ENCODE results near the gene CARMIL3.

Gene CARMIL3

DNA sequence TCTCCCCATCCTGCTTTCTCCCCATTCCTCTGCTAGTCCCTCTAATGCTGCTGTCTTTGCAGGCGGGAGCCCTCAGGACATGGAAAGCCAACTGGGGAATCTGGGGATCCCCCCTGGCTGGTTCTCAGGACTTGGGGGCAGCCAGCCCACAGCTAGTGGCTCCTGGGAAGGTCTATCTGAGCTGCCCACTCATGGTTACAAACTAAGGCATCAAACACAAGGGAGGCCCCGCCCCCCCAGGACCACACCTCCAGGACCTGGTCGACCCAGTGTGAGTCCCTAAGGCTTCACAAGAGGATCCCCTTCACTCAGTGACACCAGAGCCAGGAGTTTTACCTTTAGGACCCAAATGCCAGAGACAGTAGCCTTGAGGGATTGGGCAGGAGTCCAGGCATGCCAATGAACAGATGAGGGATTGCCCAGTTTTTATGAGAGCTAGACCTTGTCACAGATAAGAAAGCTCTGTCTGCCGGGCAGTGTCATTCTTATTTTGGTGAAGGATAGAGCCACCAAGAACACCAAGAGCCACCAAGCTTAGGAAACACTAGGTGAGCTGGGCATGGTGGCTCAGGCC lies 11.5 kb downstream of the CARMIL3 start:
- no peak for DNase-seq (ENCODE audit: low read depth in 2 of 2)

DNA sequence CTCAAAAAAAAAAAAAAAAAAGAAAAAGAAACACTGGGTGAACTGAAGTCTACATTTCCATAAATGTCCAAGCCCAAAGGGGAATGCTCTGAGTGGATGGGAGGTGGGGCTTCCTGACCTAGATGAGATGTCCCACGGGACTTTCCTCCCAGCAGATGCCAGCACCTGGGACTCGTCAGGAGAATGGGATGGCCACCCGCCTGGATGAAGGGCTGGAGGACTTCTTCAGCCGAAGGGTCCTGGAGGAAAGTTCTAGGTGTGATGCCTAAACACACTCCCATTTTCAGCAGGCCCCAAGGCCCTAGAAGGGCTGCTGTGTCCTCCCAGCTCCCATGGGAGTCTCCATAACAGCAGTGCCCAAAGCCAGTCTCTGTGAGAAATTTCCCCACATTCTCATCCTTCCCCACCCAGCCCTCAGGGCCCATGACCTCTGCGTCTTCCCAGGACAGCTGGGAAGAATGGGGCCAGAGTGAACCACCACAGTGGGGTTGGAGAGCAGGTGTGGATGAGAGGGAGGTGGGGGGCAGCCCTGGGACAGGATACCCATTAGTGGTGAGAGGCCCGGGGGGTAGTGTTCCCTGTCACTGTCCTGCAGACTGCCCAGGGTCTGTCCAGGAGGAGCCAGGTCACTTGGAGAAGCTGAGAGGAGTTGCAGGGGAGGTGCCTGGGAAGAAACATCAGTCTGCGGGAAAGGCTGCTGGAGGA lies 12.4 kb downstream of the CARMIL3 start:
- DNase-seq (ENCODE audit: low read depth in 2 of 2), result no peak

DNA sequence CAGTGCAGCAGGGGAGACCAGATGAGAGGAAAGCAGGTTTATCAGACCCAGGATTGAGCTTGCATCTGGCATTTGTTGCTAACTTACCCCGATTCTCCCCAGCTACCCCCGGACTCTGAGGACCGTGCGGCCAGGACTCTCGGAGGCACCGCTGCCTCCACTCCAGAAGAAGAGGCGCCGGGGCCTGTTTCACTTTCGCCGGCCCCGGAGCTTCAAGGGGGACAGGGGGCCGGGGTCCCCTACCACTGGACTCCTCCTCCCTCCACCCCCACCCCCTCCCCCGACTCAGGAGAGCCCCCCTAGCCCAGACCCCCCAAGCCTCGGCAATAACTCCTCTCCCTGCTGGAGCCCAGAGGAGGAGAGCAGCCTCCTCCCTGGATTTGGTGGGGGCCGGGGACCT lies 13.0 kb downstream of the CARMIL3 start:
- DNase-seq (ENCODE audit: low read depth in 2 of 2), result no peak

DNA sequence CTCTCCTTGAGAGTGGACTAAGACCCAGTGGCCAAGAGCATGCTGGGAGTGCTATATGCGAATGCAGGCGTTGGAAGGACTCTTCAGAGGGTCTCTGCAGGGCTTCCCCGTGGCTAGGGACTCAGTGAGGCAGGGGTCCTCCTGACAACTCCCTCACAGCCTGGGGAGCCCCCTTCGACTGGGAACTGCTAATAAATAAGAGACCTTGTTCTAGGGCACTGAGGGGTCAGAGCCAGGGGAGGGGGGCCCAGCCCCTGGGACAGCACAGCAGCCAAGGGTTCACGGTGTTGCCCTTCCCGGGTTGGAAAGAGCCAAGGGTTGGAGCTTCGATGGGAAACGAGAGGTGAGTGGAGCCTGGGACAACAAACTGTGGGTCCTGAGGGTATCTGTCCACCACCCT lies 13.6 kb downstream of the CARMIL3 start:
- DNase-seq (ENCODE audit: low read depth in 2 of 2), result no peak

DNA sequence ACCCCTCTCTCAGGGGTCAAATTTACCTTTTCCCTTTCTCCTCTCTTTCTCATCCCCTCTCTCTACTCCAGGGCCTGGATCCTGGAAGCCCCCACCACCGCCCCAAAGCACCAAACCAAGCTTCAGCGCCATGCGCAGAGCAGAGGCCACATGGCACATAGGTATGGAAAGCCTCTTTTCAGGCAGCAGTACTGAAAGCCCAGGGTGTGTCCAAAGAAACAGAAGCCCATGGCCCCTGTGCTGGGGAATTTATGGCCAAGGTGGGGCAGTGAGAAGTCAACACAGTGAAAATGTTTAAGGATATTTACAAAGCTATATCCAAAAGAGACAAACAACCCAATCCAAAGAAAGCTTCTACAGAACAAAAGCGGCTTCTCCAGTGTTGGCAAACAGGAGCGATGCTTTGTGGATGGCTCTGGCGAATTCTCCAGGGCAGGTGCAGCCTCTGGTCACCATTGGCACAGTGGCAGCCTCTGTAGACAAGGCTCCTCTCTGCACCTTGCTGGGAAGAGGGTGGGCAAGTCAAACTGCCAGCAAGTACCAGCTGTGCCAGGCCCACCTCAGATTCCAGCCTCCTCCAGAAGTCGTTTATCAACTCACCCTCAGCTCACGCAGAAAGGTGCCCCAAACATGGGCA lies 14.8 kb downstream of the CARMIL3 start:
- no peak for DNase-seq (ENCODE audit: low read depth in 2 of 2)

DNA sequence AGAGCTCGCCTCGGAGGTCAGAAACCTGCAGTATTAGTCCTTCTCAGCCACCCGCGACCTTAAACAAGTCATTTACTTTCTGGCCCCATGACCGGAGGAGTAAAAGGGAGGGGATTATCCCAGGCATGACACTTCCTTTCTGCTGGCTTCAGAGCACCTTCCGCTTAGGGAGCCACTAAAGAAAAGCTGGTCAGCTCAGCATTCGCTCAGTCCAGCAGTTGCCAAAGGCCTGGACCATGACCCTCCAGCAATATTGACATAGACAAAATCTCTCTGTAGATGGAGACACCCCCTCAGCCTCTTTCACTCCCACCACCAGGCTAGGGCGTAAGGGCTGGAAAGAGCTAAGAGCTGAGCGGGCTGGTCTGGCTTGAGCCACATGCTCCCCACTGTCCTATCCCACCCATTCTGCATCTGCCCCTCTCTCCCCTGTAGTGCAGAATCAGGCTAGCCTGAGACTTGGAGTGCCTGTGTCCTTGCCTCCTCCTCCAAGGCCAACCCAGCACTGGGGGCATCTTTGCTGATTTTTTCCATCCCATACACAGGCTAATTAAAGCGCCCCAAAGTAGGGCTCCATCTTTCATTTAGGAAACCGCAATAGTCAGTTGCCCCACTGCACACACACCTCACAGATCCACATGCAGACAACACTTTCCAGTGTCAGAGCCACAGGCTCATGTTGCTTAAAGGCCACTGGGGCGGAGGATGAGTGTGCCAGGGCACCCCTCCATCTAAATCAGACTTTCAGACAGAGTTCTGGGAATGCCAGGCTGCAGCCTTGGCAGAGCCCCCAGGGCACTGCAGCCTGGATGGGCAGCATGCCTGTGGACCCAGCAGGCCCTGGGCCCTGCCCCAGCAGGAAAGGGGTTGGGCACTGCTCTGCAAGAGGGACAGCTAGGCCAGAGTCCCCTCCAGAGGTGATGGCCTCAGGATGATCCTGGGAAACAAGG lies 15.6 kb downstream of the CARMIL3 start:
- DNase-seq (ENCODE audit: low read depth in 2 of 2), result no peak

DNA sequence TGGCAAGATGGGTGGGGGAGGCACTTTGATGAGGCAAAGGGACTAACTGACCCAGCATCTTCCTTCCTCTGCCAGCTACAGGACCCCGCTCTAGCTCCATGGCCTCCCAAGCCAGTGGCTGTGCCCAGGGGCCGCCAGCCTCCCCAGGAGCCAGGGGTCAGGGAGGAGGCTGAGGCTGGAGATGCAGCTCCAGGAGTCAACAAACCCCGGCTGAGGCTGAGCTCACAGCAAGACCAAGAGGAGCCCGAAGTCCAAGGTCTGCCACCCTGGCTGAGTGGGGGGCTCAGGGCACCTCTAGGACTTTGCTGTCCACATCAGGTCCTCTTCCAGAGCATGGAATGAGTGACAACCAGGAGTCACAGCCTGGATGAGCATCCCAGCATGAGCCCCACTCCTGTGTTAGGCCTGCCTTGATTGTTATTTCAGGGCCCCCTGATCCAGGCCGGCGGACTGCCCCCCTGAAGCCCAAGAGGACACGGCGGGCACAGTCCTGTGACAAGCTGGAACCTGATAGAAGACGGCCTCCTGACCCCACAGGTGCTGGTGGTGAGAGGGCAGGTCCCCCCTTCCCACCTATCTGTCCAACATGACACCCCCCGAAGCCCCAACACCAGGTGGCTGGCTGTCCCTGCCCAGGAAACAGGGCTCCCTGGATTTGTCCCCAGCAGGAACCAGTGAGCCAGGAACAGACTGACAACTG lies 17.1 kb downstream of the CARMIL3 start:
- DNase-seq (ENCODE audit: low read depth in 2 of 2), result no peak

DNA sequence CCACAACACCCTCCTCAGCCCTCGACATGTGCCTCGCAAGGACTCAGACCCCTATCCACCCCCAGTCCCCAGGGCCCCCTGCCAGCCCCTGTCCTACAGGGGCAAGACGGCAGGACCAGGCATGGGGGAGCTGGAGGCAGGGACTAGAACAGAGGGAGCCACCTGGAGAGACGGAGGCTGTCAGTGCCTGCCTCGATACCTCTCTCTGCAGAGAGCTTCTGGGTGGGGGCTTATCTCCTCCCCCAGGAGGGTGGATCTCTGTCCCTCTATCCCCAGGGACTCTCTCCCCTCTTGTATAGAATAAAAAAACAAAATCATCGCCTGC lies 17.6 kb downstream of the CARMIL3 start:
- DNase-seq (ENCODE audit: low read depth in 2 of 2), result no peak

DNA sequence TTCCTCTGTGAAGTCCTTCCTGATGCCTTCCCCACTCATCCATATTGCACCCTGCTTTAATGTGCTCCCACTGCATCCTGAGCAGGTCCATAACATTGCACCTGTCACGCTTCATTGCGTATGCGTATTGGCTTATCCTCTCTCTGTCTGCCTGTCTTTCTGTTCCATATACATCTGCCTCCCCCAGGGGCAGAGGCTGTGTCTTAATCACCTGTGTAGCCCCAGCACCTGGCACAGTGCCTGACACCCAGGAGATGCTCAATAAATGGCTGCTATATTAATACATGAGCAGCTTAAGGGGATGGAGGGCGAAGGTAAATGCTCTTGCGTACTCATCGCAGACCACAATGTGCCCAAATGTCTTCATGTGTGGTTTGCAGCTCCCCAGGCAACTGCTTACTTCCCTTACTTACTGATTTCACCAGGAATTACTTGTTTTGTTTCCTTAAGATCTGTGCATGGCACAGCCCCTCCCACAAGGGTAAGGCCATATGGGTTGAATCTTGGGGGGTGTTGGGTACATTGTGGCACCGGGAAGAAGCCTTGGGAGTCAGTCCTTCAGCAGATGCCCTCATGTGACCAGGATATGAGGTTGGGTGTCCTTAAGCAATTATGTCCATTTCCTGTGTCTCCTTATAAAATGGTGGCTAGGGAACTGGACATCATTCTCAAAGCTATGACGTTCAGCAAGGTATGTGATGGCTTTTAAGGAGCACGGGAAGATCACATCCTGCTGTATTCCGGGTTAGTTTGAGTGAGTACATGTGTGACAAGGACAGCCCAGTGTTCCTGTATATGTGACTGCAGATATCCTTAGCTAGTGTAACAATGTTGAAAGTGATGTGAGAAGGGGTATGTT lies 18.7 kb downstream of the CARMIL3 start:
- no peak for DNase-seq (ENCODE audit: low read depth in 2 of 2)

DNA sequence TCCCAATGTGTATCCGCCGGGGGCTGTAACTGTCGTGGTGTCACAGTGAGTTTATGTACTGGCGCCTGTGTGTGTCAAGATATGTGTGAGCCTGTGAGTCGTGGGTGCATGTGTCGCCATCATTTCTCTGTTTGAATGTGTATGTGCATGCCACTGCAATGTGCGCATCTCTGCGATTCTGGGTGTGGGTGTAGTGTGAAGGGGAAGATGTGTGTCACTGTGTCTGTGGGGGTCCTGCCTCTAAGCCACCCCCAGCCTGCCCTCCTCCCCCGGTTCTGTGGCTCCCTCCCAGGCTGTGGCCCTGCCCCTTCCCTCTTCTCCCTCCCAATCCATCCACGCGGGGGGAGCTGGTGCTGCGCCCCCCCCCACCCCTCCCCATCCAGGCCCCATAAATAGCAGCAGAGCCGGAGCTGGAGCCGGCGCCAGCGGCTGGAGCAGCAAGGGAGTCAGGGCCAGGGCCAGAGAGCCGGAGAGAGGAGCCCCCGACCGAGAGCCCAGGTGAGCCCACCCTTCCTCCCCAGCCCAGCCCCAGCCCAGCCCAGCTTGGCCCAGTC lies 19.4 kb downstream of the CARMIL3 start, which contains the start of gene CPNE6:
Gene CPNE6, plus strand, starts transcription at position 419 of the 554 bp plus-strand sequence. CDS start 1,375 bp downstream, outside the sequence.
- peak; percentile 25 to 32 for DNase-seq (ENCODE audit: low read depth in 2 of 2)

DNA sequence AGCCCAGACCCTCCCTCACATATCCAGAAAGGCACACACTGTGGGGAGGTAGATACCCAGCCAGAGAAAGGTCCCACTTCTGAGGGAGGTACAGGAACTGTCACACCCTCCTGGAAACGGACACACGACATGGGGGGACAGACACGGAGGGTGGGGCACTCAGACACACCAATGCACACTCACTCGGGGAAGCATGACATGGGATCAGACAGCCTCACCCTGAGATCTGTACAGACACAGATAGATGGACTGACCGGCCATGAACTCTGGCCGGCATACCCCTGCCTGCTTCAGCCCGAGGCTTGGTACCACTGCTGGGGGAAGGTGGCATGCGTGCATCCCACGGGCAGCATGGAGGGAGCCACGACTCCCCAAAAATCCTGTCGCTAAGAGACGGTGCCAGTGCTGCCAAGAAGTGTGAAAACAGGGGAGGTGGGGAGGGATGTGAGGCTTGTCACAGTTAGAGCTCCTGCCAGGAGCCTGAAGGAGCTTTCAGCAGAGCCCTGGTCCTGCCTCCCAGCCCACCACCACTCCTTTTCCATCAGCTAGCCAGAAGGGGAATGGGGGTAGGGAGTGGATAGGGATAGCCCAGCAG lies 20.1 kb downstream of the CARMIL3 start:
- DNase-seq (ENCODE audit: low read depth in 2 of 2), result no peak

DNA sequence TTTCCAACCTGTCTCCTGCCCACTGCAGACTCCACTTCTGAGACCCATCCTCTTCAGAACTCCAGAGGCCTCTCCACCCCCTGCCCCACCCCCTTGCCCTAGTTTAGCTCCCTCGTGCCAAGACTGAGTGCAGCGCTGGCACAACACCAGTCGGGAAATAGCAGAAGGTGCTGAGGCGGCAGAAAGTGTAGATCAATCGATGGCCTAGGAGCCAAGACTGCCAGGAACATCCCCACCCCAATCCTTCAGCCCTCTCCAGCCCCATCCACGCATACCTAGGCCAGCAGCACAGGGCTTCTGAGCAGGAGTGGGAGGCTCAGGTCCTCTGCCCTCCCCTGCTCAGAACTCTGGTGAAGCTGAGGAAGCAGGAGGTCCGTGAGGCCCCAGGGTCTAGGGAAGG lies 20.6 kb downstream of the CARMIL3 start:
- no peak for DNase-seq (ENCODE audit: low read depth in 2 of 2)

DNA sequence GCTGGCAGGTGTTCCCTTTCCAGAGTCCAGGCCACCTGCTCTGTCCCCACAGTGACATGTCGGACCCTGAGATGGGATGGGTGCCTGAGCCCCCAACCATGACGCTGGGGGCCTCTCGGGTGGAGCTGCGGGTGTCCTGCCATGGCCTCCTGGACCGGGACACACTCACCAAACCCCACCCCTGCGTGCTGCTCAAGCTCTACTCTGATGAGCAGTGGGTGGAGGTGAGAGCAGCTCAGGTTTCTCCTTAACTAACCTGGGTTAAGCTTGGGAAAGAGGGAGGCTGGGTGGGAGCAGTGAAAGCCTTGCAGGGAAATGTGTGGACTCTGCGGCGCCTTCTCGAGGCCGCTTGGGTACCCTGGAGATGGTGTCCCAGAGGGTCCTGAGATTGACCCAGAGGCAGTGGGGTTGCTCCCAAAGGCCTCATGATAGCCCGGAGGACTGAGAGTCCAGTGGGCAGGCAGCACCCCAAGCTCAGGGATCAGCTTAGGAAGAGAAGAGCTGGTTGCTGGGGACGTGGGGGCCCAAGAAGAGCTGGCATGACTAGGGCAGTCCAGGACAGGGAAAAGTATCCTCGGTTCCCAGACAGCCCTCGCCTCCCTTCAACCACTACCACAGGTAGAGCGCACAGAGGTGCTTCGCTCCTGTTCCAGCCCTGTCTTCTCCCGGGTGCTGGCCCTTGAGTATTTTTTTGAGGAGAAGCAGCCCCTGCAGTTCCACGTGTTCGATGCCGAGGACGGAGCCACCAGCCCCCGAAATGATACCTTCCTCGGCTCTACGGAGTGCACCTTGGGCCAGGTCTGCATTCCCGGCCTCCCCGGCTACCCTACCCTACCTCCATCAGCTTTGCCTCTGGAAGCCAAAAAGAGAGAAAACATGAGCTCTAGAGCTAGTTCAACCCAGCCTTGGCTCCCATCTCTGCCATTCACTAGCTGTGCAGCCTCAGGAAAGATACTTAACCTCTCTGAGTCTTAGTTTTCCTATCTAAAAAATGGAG lies 21.4 kb downstream of the CARMIL3 start:
- no peak for DNase-seq (ENCODE audit: low read depth in 2 of 2)

DNA sequence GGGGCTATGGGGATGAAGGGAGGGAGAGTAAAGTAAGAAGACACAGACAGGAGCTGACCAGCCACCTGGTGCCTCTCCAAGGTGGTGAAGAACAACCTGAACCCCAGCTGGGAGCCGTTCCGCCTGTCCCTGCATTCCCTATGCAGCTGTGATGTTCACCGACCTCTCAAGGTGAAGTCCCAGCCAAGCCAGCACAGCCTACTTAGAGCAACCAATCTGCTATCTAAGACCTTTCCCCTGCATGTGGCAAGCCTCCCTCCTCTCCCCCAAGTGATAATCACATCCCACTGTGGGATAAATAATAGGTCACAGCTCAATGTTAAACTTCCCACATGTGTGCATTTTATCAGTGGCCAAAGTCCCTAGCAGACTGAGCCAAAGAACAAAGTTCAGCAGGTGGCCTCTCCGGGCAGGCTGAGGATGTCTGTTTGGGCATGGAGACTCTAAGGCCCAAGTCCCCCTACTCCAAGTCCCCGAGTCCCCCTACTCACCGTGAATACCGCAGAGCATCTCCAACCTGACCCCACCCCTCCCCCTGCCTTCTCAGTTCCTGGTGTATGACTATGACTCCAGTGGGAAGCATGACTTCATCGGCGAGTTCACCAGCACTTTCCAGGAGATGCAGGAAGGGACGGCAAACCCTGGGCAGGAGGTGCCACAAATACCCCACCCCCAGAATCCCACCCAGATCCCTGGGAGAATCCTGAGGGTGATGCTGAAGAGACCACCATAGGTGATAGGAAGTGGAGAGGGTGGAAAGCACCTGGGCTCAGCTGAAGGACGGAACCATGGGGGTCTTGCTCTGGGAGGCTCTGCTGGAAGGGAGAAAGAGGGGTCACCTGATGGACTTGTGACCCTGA lies 23.0 kb downstream of the CARMIL3 start:
- DNase-seq (ENCODE audit: low read depth in 2 of 2), result no peak

DNA sequence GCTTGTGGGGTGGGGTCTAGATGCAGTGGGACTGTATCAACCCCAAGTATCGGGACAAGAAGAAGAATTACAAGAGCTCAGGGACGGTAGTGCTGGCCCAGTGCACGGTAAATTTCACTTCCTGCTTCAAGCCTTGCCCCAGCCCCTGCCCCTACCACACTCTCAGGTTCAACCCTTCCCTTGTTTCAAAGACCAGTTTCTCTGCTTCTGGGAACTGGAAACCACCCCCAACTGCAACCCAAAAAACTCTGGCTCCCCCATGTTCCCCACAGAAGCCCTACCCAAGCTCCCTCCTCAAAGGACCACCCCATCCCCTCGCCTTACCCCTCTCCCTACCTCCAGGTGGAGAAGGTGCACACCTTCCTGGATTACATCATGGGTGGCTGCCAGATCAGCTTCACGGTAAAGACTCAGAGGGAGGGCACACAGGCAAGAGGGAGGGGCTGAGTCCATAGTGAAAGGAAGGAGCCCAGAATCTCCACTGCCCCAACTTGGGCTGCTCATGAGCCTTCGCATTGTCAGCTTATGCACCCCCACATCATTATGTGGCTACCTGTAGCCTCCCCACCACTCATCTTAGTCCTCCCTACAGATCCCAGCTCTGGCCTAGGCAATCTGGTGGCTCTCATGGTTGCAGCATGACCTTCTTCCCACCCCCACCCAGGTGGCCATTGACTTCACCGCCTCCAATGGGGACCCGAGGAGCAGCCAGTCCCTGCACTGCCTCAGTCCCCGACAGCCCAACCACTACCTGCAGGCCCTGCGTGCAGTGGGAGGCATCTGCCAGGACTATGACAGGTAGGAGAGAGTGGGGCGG lies 23.9 kb downstream of the CARMIL3 start:
- DNase-seq (ENCODE audit: low read depth in 2 of 2), result no peak

DNA sequence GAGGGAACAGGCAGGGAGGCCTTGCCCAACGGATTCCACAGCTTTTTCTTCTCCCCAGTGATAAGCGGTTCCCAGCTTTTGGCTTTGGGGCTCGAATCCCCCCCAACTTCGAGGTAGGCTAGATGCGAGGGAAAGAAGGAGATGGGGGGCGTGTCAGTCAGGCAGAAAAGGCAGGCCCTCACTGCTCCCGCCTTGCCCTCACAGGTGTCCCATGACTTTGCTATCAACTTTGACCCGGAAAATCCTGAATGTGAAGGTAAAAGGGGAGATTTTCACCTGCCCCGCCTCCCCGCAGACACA lies 24.4 kb downstream of the CARMIL3 start:
- no peak for DNase-seq (ENCODE audit: low read depth in 2 of 2)

DNA sequence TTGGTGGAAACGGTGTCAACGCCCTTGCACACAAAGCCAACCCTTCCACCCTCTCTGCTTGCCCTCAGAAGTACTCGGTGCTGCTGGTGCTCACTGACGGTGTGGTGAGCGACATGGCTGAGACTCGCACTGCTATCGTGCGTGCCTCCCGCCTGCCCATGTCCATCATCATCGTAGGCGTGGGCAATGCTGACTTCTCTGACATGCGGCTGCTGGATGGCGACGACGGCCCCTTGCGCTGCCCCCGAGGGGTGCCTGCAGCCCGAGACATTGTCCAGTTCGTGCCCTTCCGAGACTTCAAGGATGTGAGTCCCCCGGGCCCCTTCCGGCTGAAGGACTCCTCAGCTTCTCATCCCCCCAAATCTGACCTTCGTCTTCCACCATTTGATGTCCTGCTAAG lies 25.3 kb downstream of the CARMIL3 start:
- DNase-seq (ENCODE audit: low read depth in 2 of 2), result no peak

All from stimulated activated CD4-positive, alpha-beta T cell treated with anti-CD3 and anti-CD28 coated beads, Interleukin-4, amount 100 ng/mL, for 48 hours (primary cell).